Naive thymus-derived CD8-positive, alpha-beta T cell (primary cell): ENCODE measurements around the gene MASP2. TPM values are rescaled to one million over a fixed set of nuclear protein-coding genes. Genes with fewer than 3 reads are reported as not detected.
"Not testable (repeated sequence)": the region's sequence is repeated elsewhere in the genome, so short reads cannot be mapped to it uniquely, and the experiment has no call there.

Experiments used
- ATAC-seq, 2 donors: fragments of 150-1000 bp; cut with Tn5 transposase in 1 of 2; sonication (Bioruptor Pico), chemical (Tn5 transposase) in 1 of 2; 1 replicate in 1 of 2; 2 replicates in 1 of 2; pipeline ENCODE4 v1.10.0; 2021; ENCODE audit warnings: mild to moderate bottlenecking in 2 of 2, moderate library complexity in 2 of 2
- POLR2A ChIA-PET: fragments of 350-600 bp; sonication (Branson Sonifier 250); formaldehyde crosslinking; loops from one replicate; lab custom pipeline; 2021; ENCODE audit warnings: antibody characterized with exemption; lab: Charles Lee
- DNase-seq, 10 donors: peaks; one replicate each; pipeline versions ENCODE4 v3.0.0 to v3.0.0-alpha.2; 2020 to 2022
- H3K27ac Mint-ChIP-seq, 10 donors: one replicate each; pipeline ENCODE4 v1.8.0; 2020 to 2022; ENCODE audit warnings: mild to moderate bottlenecking in 10 of 10, mixed read lengths in 10 of 10, moderate library complexity in 4 of 10, inconsistent platforms in 1 of 10
- H3K27me3 Mint-ChIP-seq, 5 donors: one replicate each; pipeline ENCODE4 v1.8.0; 2021 to 2022; ENCODE audit warnings: mixed read lengths in 5 of 5
- H3K36me3 Mint-ChIP-seq, 3 donors: one replicate each; pipeline ENCODE4 v1.8.0; 2020 to 2022; ENCODE audit warnings: mixed read lengths in 3 of 3, mild to moderate bottlenecking in 2 of 3, inconsistent platforms in 1 of 3
- H3K4me1 Mint-ChIP-seq, 4 donors: one replicate each; pipeline ENCODE4 v1.8.0; 2021 to 2022; ENCODE audit warnings: mixed read lengths in 4 of 4
- H3K4me3 Mint-ChIP-seq, 10 donors: one replicate each; pipeline ENCODE4 v1.8.0; 2020 to 2022; ENCODE audit warnings: mild to moderate bottlenecking in 10 of 10, mixed read lengths in 10 of 10, moderate library complexity in 6 of 10, inconsistent platforms in 1 of 10
- H3K9me3 Mint-ChIP-seq, 9 donors: one replicate each; pipeline ENCODE4 v1.8.0; 2020 to 2022; ENCODE audit warnings: mixed read lengths in 9 of 9, mild to moderate bottlenecking in 3 of 9, inconsistent platforms in 1 of 9, moderate library complexity in 1 of 9
- polyA plus RNA-seq, 3 donors: library from polyadenylated mRNA; unstranded; fragments of 300-500 nt; fragmentation: Illumina TruSeq; gene quantifications; one replicate each; pipeline ENCODE4 v1.2.3, GENCODE V29; 2021
- total RNA-seq, 8 experiments: library from RNA in 2 of 8; stranded (reverse) in 2 of 8; gene quantifications; one replicate each; pipeline ENCODE4 v1.2.3 and lab custom pipeline; 2021 to 2026

MASP2 gene
- total RNA-seq: under 1 TPM; 0.27 to 0.34 TPM
- polyA plus RNA-seq: not detected
- 0 to 1.2 (median 0.23) reads per million in 6 experiments for total RNA-seq (lab: John Stamatoyannopoulos, UW)

GRCh38 chr1:11046625-11047365 is at the start of gene MASP2:
TSS of gene MASP2 (minus strand) at chr1:11047239. CDS start at chr1:11047207, 32 bp downstream.
- no peak within 1 kb of the TSS for H3K27ac Mint-ChIP-seq
- H3K36me3 Mint-ChIP-seq: no peaks in the 10 kb centered on the region
- H3K4me1 Mint-ChIP-seq: no peaks in the 10 kb centered on the region
- POLR2A ChIA-PET: no interaction called here
- no peak for ATAC-seq
- H3K27me3 Mint-ChIP-seq: no peaks in the 10 kb centered on the region
- H3K4me3 Mint-ChIP-seq: no peak within 1 kb of the TSS
- no peak for DNase-seq
- H3K9me3 Mint-ChIP-seq: no peaks in the 10 kb centered on the region

- H3K36me3 Mint-ChIP-seq: peaks cover 3 to 85% (median 21%) of the 10 kb centered on the region in 3 donors
- H3K27me3 Mint-ChIP-seq, H3K4me1 Mint-ChIP-seq, ATAC-seq, DNase-seq, H3K4me3 Mint-ChIP-seq, H3K9me3 Mint-ChIP-seq, H3K27ac Mint-ChIP-seq, POLR2A ChIA-PET: not testable (repeated sequence)
Observed at GRCh38 chr1:11083784-11084183, 36.7 kb upstream of the MASP2 start.

GRCh38 chr1:11080931-11081330 is 33.9 kb upstream of the MASP2 start:
- no peak for DNase-seq
- H3K36me3 Mint-ChIP-seq: peaks cover 0 to 82% (median 28%) of the 10 kb centered on the region in 3 donors

GRCh38 chr1:11078631-11079030 is 31.6 kb upstream of the MASP2 start:
- Mint-ChIP-seq H3K36me3 (peaks cover 0 to 87% (median 28%) of the 10 kb centered on the region in 3 donors), H3K9me3 (no peaks in the 10 kb centered on the region), H3K27me3 (no peaks in the 10 kb centered on the region)

More at GRCh38 chr1:11080931-11081330, 33.9 kb upstream of the MASP2 start:
- Mint-ChIP-seq H3K4me3 (no peak overlapping the region), H3K9me3 (no peaks in the 10 kb centered on the region), H3K27me3 (no peaks in the 10 kb centered on the region), H3K4me1 (no peaks in the 10 kb centered on the region), H3K27ac (no peak overlapping the region)
- ATAC-seq: no peak
- POLR2A ChIA-PET: interaction anchor here (1.0 kb wide), 1 partner anchor 17 kb away, joined by 6 read pairs; no protein-coding TSS in a partner anchor

GRCh38 chr1:11073398-11073797 is 26.4 kb upstream of the MASP2 start:
- peak in 1 of 10 donors; percentile 9 for DNase-seq
- H3K36me3 Mint-ChIP-seq: peaks cover 0 to 84% (median 24%) of the 10 kb centered on the region in 3 donors
- H3K9me3 Mint-ChIP-seq, H3K27ac Mint-ChIP-seq, H3K4me3 Mint-ChIP-seq, H3K27me3 Mint-ChIP-seq, H3K4me1 Mint-ChIP-seq, ATAC-seq: not testable (repeated sequence)
- POLR2A ChIA-PET: interaction anchor here (0.7 to 0.9 kb wide), 2 partner anchors 12 to 31 kb away, joined by 3 to 5 read pairs; no protein-coding TSS in a partner anchor

More at GRCh38 chr1:11078631-11079030, 31.6 kb upstream of the MASP2 start:
- Mint-ChIP-seq H3K4me3 (no peak overlapping the region), H3K27ac (peak overlapping the region in 2 of 10 donors; percentile 3 to 80), H3K4me1 (no peaks in the 10 kb centered on the region)
- POLR2A ChIA-PET: no interaction called here
- no peak for DNase-seq
- no peak for ATAC-seq

GRCh38 chr1:11072216-11072917 is 25.3 kb upstream of the MASP2 start:
- no peak for ATAC-seq
- Mint-ChIP-seq H3K9me3 (no peaks in the 10 kb centered on the region), H3K27ac (peak overlapping the region in 5 of 10 donors; percentile 24 to 66 (median 52)), H3K27me3 (no peaks in the 10 kb centered on the region), H3K4me1 (peaks cover 0 to 9% (median 5%) of the 10 kb centered on the region in 4 donors), H3K36me3 (peaks cover 0 to 86% (median 21%) of the 10 kb centered on the region in 3 donors), H3K4me3 (no peak overlapping the region)
- DNase-seq: no peak
- POLR2A ChIA-PET: interaction anchor here (0.9 kb wide), 1 partner anchor 11 kb away, joined by 3 read pairs; no protein-coding TSS in a partner anchor

GRCh38 chr1:11071463-11072215 is 24.6 kb upstream of the MASP2 start:
- Mint-ChIP-seq H3K36me3 (peaks cover 0 to 82% (median 19%) of the 10 kb centered on the region in 3 donors), H3K4me3 (no peak overlapping the region), H3K9me3 (no peaks in the 10 kb centered on the region), H3K27me3 (no peaks in the 10 kb centered on the region), H3K27ac (peak overlapping the region in 8 of 10 donors; percentile 35 to 82 (median 70)), H3K4me1 (peaks cover 0 to 9% (median 5%) of the 10 kb centered on the region in 4 donors)
- POLR2A ChIA-PET: no interaction called here
- ATAC-seq: no peak
- no peak for DNase-seq

GRCh38 chr1:11070876-11071275 is 23.8 kb upstream of the MASP2 start:
- no peak for DNase-seq
- POLR2A ChIA-PET: interaction anchor here (0.7 to 1.4 kb wide), 2 partner anchors 28 to 767 kb away, joined by 3 to 4 read pairs; partner anchors contain the start of gene EXOSC10
- Mint-ChIP-seq H3K27ac (peak overlapping the region in 4 of 10 donors; percentile 35 to 82 (median 64)), H3K4me1 (peaks cover 0 to 9% (median 5%) of the 10 kb centered on the region in 4 donors), H3K9me3 (no peaks in the 10 kb centered on the region), H3K27me3 (no peaks in the 10 kb centered on the region), H3K36me3 (peaks cover 0 to 82% (median 20%) of the 10 kb centered on the region in 3 donors), H3K4me3 (no peak overlapping the region)
- ATAC-seq: no peak

- ATAC-seq: no peak
Observed at GRCh38 chr1:11068600-11069473, 21.8 kb upstream of the MASP2 start.

GRCh38 chr1:11067716-11068599 is 20.9 kb upstream of the MASP2 start:
- Mint-ChIP-seq H3K36me3 (peaks cover 0 to 73% (median 26%) of the 10 kb centered on the region in 3 donors), H3K27ac (peak overlapping the region in 3 of 10 donors; percentile 18 to 55 (median 43)), H3K4me1 (peaks cover 6 to 14% (median 8%) of the 10 kb centered on the region in 4 donors), H3K27me3 (no peaks in the 10 kb centered on the region), H3K4me3 (no peak overlapping the region), H3K9me3 (no peaks in the 10 kb centered on the region)
- DNase-seq: no peak
- ATAC-seq: no peak
- POLR2A ChIA-PET: interaction anchor here (0.6 to 1.0 kb wide), 2 partner anchors 19 to 69 kb away, joined by 3 to 4 read pairs; no protein-coding TSS in a partner anchor

More at GRCh38 chr1:11068600-11069473, 21.8 kb upstream of the MASP2 start:
- DNase-seq: peak in 1 of 10 donors; percentile 9
- Mint-ChIP-seq H3K9me3 (no peaks in the 10 kb centered on the region), H3K4me1 (peaks cover 0 to 9% (median 5%) of the 10 kb centered on the region in 4 donors), H3K27me3 (no peaks in the 10 kb centered on the region), H3K4me3 (no peak overlapping the region), H3K27ac (peak overlapping the region in 3 of 10 donors; percentile 18 to 68 (median 32)), H3K36me3 (peaks cover 0 to 72% (median 26%) of the 10 kb centered on the region in 3 donors)
- POLR2A ChIA-PET: interaction anchor here (0.6 to 1.0 kb wide), 2 partner anchors 8 to 68 kb away, joined by 3 read pairs; no protein-coding TSS in a partner anchor
